Measurements from ENCODE around the gene LRRC58. TPM values are rescaled to one million over a fixed set of nuclear protein-coding genes. Genes with fewer than 3 reads are reported as not detected.

Gene LRRC58
- total RNA-seq, 1 experiment from 2014 or later = 50.5 TPM

DNA sequence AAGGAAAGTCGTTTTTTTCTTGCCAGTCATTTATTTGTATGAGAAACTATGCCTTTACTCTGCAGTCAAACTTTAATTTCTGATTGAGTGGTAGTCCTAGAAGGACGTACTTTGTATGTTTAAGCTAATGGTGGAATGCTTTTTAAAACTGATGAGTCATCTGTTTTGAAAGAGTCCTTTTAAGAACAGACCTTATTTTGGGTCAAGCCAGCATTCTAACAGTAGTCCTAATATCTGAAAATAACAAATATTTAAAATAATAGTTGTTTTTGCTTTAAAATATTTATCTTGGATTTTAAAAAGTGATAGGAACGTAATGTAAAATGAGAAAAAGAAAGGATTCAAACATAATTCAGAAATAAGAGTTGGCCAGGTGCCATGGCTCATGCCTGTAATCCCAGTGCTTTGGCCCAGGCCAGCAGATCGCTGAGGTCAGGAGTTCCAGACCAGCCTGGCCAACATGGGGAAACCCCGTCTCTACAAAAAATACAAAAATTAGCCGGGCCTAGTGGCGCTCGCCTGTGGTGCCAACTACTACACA, 1.3 kb upstream of the LRRC58 start:
- Histone ChIP-seq H3K79me2 (ENCODE audit: low read length) (peaks cover 38% of the 10 kb centered on the region), H2AFZ (ENCODE audit: low read length) (0 out of 2 replicates have a peak overlapping the region, but pooled peaks have one; percentile 78), H3K4me3 (ENCODE audit: low read length) (peak overlapping the region; percentile 83), H3K27ac (ENCODE audit: low read length) (no peak overlapping the region), H4K20me1 (ENCODE audit: insufficient read depth, low read depth, low read length) (peaks cover 5% of the 10 kb centered on the region; the same call in 1 of the 2 replicates), H3K4me2 (ENCODE audit: low read depth, low read length, poor library complexity, severe bottlenecking) (peak overlapping the region; percentile 91), H3K36me3 (ENCODE audit: insufficient read depth, low read length) (peaks cover 16% of the 10 kb centered on the region), H3K9me3 (ENCODE audit: low read length) (no peaks in the 10 kb centered on the region), H3K4me1 (ENCODE audit: low read length) (peaks cover 30% of the 10 kb centered on the region), H3K9me2 (replicated peaks; ENCODE audit: insufficient read depth, low read length) (no peaks in the 10 kb centered on the region), H3K27me3 (ENCODE audit: low read length) (no peaks in the 10 kb centered on the region), H3K9ac (ENCODE audit: low read length) (peak overlapping the region; percentile 82)
- DNase-seq = peak; percentile 60

DNA sequence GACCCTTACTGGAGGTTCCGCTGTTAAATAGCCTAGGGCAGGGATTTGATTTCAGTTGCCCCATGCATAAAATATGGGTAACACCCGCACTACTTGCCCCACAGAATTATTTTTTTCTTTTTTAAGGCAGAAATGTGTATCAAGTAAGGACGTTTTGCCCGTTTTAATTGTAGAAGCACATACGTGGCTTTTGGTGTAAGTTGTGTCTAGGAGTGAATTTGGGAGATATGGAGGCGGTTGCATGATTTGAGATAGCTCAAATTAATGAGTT, 636 bp upstream of the LRRC58 start:
- Histone ChIP-seq H2AFZ (ENCODE audit: low read length) (peak overlapping the region; percentile 78), H3K27ac (ENCODE audit: low read length) (peak overlapping the region; percentile 70), H3K9ac (ENCODE audit: low read length) (peak overlapping the region; percentile 82), H3K4me1 (ENCODE audit: low read length) (peaks cover 27% of the 10 kb centered on the region), H3K9me3 (ENCODE audit: low read length) (no peaks in the 10 kb centered on the region), H3K4me3 (ENCODE audit: low read length) (peak overlapping the region; percentile 83), H3K79me2 (ENCODE audit: low read length) (peaks cover 45% of the 10 kb centered on the region), H4K20me1 (ENCODE audit: insufficient read depth, low read depth, low read length) (peaks cover 5% of the 10 kb centered on the region; the same call in 1 of the 2 replicates), H3K36me3 (ENCODE audit: insufficient read depth, low read length) (peaks cover 23% of the 10 kb centered on the region), H3K9me2 (replicated peaks; ENCODE audit: insufficient read depth, low read length) (no peaks in the 10 kb centered on the region), H3K27me3 (ENCODE audit: low read length) (no peaks in the 10 kb centered on the region), H3K4me2 (ENCODE audit: low read depth, low read length, poor library complexity, severe bottlenecking) (peak overlapping the region; percentile 91)
- DNase-seq = no peak

DNA sequence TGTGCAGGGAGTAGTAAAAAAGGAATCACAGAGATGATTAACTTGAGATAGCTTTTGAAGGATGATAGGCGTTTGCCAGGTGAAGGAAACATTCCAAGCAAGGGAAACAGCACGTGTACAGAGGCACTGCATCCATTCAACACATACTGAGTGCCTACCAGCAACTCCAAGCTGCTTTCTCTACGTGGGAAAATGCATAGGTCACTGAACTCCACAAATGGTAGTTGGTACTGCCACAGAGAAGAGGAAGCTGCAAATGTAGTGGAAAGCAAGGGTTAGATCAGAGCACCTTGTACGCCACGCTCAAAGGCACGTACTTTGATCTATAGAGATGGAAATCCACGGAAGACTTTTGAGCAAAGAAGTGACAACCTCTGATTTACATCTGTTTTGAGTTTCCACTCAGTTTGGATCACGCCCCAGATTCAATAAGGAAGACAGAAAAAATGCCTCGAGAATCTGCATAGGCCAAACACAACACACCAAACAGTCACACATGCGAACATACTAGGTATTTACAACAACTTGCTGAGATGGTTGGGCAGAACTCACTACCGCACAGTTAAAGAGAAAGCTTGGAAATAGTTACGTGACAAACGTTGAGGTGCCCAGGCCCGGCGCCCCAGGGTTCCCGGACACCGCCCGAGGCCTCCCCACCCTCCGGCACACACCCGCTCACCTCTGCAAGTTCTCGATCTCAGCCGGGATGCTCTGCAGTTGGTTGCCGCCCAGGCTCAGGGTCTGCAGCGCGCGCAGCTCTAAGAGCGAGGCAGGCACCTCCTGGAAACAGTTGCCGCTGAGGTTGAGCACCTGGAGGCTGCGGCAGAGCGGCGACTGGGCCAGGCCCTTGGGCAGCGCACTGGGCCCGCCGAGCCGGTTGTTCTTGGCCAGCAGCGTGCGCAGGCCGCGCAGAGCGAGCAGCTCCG, 826 bp downstream of the LRRC58 start:
- H3K79me2 ChIP-seq (ENCODE audit: low read length) = peaks cover 59% of the 10 kb centered on the region
- peak overlapping the region; percentile 82 for H3K9ac ChIP-seq (ENCODE audit: low read length)
- H3K27me3 ChIP-seq (ENCODE audit: low read length) = no peaks in the 10 kb centered on the region
- no peaks in the 10 kb centered on the region for H3K9me3 ChIP-seq (ENCODE audit: low read length)
- peak overlapping the region; percentile 83 for H3K4me3 ChIP-seq (ENCODE audit: low read length)
- H3K4me1 ChIP-seq (ENCODE audit: low read length) = peaks cover 27% of the 10 kb centered on the region
- peaks cover 5% of the 10 kb centered on the region; the same call in 1 of the 2 replicates for H4K20me1 ChIP-seq (ENCODE audit: insufficient read depth, low read depth, low read length)
- H3K4me2 ChIP-seq (ENCODE audit: low read depth, low read length, poor library complexity, severe bottlenecking) = peak overlapping the region; percentile 91
- H3K9me2 ChIP-seq (replicated peaks; ENCODE audit: insufficient read depth, low read length) = no peaks in the 10 kb centered on the region
- peak; percentile 83 for DNase-seq
- peak overlapping the region; percentile 48 for H3K27ac ChIP-seq (ENCODE audit: low read length)
- no peak overlapping the region for H2AFZ ChIP-seq (ENCODE audit: low read length)
- H3K36me3 ChIP-seq (ENCODE audit: insufficient read depth, low read length) = peaks cover 38% of the 10 kb centered on the region

DNA sequence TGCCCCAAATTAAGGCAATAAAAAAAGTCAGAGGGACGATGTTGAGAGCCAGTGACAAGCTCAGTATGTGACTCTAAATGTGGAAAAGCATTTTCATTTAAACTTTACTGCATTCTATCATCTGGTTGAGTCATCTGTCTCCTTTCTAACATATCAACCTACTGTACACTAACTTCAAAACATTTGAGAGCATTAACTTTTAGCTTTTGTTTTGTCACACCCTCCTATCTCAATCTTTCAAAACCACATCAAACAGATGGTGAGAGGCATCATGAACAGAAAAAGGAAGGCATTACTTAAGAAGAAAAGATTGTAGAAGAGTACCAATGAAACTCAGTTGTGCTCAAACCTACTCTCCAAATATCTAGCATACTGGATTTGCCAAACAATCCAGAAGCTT, 4.8 kb downstream of the LRRC58 start:
- H3K27ac ChIP-seq (ENCODE audit: low read length) = no peak overlapping the region
- peaks cover 96% of the 10 kb centered on the region for H3K79me2 ChIP-seq (ENCODE audit: low read length)
- H3K9ac ChIP-seq (ENCODE audit: low read length) = no peak overlapping the region
- peaks cover 68% of the 10 kb centered on the region for H3K36me3 ChIP-seq (ENCODE audit: insufficient read depth, low read length)
- peaks cover 5% of the 10 kb centered on the region; the same call in 1 of the 2 replicates for H4K20me1 ChIP-seq (ENCODE audit: insufficient read depth, low read depth, low read length)
- H3K27me3 ChIP-seq (ENCODE audit: low read length) = no peaks in the 10 kb centered on the region
- H3K4me3 ChIP-seq (ENCODE audit: low read length) = no peak overlapping the region
- H3K9me2 ChIP-seq (replicated peaks; ENCODE audit: insufficient read depth, low read length) = no peaks in the 10 kb centered on the region
- peaks cover 4% of the 10 kb centered on the region; the same call in 1 of the 2 replicates for H3K9me3 ChIP-seq (ENCODE audit: low read length)
- no peak overlapping the region for H3K4me2 ChIP-seq (ENCODE audit: low read depth, low read length, poor library complexity, severe bottlenecking)
- H2AFZ ChIP-seq (ENCODE audit: low read length) = no peak overlapping the region
- no peak for DNase-seq
- H3K4me1 ChIP-seq (ENCODE audit: low read length) = peaks cover 12% of the 10 kb centered on the region

DNA sequence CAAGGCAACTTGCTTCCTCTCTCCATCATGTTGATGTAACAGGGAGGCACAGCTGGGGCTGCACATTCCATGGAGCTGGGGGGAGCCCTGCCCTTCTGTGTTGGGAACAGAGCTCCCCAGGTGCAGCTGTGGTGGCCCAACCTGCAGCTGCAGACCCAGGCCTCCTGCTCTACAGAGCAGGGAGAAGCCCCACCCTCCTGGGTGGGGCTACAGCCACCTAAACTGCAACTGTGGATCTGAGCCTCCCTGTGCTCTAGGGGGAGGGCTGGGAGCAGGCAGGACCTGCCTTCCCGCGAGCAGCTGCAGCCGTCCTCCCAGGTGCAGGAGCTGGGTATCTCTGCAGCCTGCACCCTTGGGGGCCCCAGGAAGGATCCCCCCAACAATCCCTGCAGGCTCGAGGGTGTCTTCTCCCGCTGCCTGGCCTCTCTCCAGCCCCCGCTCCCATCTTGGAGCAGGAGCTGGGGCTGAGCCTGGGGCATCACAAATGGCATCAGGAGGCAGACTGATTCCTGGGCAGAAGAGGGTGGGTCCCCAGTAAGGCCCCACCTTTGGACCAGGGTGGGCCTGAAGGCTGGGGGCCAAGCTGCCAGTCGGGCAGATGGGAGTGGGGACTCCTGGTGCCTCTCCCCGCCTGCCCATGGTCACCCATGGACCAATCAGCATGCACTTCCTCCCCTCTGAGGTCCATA, 7.4 kb downstream of the LRRC58 start:
- DNase-seq = no peak
- H3K4me2 ChIP-seq (ENCODE audit: low read depth, low read length, poor library complexity, severe bottlenecking) = no peak overlapping the region
- 0 out of 2 replicates have a peak, but pooled peaks cover 6% of the 10 kb centered on the region for H4K20me1 ChIP-seq (ENCODE audit: insufficient read depth, low read depth, low read length)
- no peaks in the 10 kb centered on the region for H3K9me2 ChIP-seq (replicated peaks; ENCODE audit: insufficient read depth, low read length)
- H3K4me1 ChIP-seq (ENCODE audit: low read length) = peaks cover 3% of the 10 kb centered on the region
- peaks cover 99% of the 10 kb centered on the region for H3K79me2 ChIP-seq (ENCODE audit: low read length)
- H2AFZ ChIP-seq (ENCODE audit: low read length) = no peak overlapping the region
- H3K9me3 ChIP-seq (ENCODE audit: low read length) = peaks cover 4% of the 10 kb centered on the region; the same call in 1 of the 2 replicates
- peaks cover 74% of the 10 kb centered on the region for H3K36me3 ChIP-seq (ENCODE audit: insufficient read depth, low read length)
- no peak overlapping the region for H3K27ac ChIP-seq (ENCODE audit: low read length)
- no peak overlapping the region for H3K4me3 ChIP-seq (ENCODE audit: low read length)
- H3K27me3 ChIP-seq (ENCODE audit: low read length) = no peaks in the 10 kb centered on the region
- no peak overlapping the region for H3K9ac ChIP-seq (ENCODE audit: low read length)

DNA sequence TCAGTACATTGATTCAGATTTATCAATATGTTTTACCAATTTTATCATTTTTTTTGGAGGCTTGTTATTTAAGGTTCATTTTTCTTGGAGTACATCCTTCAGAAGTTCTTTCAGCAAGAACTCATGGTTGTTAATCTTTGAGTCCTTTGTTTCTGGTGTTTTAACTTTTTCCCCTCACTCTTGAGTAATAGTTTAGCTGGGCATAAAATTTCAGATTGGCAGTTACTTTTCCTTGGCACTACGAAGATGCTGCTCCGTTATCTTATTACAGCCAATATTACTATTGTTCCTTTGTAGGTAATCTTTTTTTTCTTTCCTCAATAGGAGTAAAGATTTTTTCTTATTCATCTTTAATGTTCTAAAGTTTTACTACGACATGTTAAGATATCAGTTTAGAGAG, 9.8 kb downstream of the LRRC58 start:
- Histone ChIP-seq H3K9me3 (ENCODE audit: low read length) (peaks cover 4% of the 10 kb centered on the region; the same call in 1 of the 2 replicates), H3K27me3 (ENCODE audit: low read length) (no peaks in the 10 kb centered on the region), H4K20me1 (ENCODE audit: insufficient read depth, low read depth, low read length) (0 out of 2 replicates have a peak, but pooled peaks cover 13% of the 10 kb centered on the region), H2AFZ (ENCODE audit: low read length) (no peak overlapping the region), H3K4me2 (ENCODE audit: low read depth, low read length, poor library complexity, severe bottlenecking) (no peak overlapping the region), H3K9me2 (replicated peaks; ENCODE audit: insufficient read depth, low read length) (no peaks in the 10 kb centered on the region), H3K9ac (ENCODE audit: low read length) (no peak overlapping the region), H3K79me2 (ENCODE audit: low read length) (peaks cover 98% of the 10 kb centered on the region), H3K4me1 (ENCODE audit: low read length) (no peaks in the 10 kb centered on the region; the same call in 1 of the 2 replicates), H3K27ac (ENCODE audit: low read length) (no peak overlapping the region), H3K4me3 (ENCODE audit: low read length) (no peak overlapping the region), H3K36me3 (ENCODE audit: insufficient read depth, low read length) (peaks cover 62% of the 10 kb centered on the region)
- no peak for DNase-seq

DNA sequence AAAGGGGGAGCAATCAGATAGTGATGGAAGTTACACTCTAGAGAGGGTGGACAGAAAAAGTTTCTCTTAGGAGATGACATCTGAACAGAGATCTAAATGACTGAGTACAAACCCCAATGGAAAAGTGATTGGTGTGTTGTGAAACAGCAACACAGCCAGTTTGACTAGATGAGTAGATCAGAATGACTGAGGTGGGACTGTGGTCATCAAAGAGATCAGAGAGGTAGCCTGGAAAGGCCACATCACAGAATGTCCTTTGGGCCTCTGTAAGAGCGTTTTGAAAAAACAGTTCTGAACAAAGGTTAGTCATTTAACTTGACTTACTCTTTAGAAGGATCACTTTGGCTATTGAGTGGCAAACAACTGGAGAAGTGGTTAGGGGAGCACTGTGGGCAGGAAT, 10.6 kb downstream of the LRRC58 start:
- Histone ChIP-seq H3K27ac (ENCODE audit: low read length) (no peak overlapping the region), H3K27me3 (ENCODE audit: low read length) (no peaks in the 10 kb centered on the region), H3K4me2 (ENCODE audit: low read depth, low read length, poor library complexity, severe bottlenecking) (no peak overlapping the region), H3K79me2 (ENCODE audit: low read length) (peaks cover 95% of the 10 kb centered on the region), H2AFZ (ENCODE audit: low read length) (no peak overlapping the region), H3K4me3 (ENCODE audit: low read length) (no peak overlapping the region), H3K4me1 (ENCODE audit: low read length) (no peaks in the 10 kb centered on the region; the same call in 1 of the 2 replicates), H4K20me1 (ENCODE audit: insufficient read depth, low read depth, low read length) (0 out of 2 replicates have a peak, but pooled peaks cover 13% of the 10 kb centered on the region), H3K9ac (ENCODE audit: low read length) (no peak overlapping the region), H3K36me3 (ENCODE audit: insufficient read depth, low read length) (peaks cover 59% of the 10 kb centered on the region), H3K9me3 (ENCODE audit: low read length) (peaks cover 4% of the 10 kb centered on the region; the same call in 1 of the 2 replicates), H3K9me2 (replicated peaks; ENCODE audit: insufficient read depth, low read length) (no peaks in the 10 kb centered on the region)
- no peak for DNase-seq

DNA sequence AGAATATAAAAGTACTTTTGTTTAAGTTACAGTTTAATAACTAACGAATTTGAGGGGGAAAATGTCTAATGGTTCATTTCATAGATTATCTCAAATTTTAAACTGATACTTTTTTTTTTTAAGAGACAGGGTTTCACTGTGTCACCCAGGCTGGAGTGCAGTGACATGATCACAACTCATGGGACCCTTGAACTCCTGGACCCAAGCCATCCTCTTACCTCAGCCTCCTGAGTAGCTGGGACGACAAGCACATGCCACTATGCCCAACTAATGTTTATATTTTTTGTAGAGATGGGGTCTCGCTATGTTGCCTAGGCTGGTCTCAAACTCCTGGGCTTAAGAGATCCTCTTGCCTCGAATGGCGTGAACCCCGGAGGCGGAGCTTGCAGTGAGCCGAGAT, 16.5 kb downstream of the LRRC58 start:
- Histone ChIP-seq H3K9me3 (ENCODE audit: low read length) (no peaks in the 10 kb centered on the region), H4K20me1 (ENCODE audit: insufficient read depth, low read depth, low read length) (0 out of 2 replicates have a peak, but pooled peaks cover 10% of the 10 kb centered on the region), H3K4me1 (ENCODE audit: low read length) (no peaks in the 10 kb centered on the region), H3K36me3 (ENCODE audit: insufficient read depth, low read length) (peaks cover 60% of the 10 kb centered on the region; the same call in 1 of the 2 replicates), H3K9ac (ENCODE audit: low read length) (no peak overlapping the region), H3K27me3 (ENCODE audit: low read length) (no peaks in the 10 kb centered on the region), H2AFZ (ENCODE audit: low read length) (no peak overlapping the region), H3K9me2 (replicated peaks; ENCODE audit: insufficient read depth, low read length) (no peaks in the 10 kb centered on the region), H3K4me2 (ENCODE audit: low read depth, low read length, poor library complexity, severe bottlenecking) (no peak overlapping the region), H3K79me2 (ENCODE audit: low read length) (peaks cover 65% of the 10 kb centered on the region), H3K27ac (ENCODE audit: low read length) (no peak overlapping the region), H3K4me3 (ENCODE audit: low read length) (no peak overlapping the region)
- no peak for DNase-seq
